ENCODE data around the gene PSMD7.

The PSMD7 gene

GRCh38 chr16:74291176-74291575 lies 5.4 kb upstream of the PSMD7 start:
- peaks cover 7 to 11% (median 8%) of the 10 kb centered on the region in 4 experiments for H3K4me1 ChIP-seq (ENCODE audit: control extremely low read depth in 1 of 4, control insufficient read depth in 4 of 4, insufficient read depth in 4 of 4, low read length in 3 of 4)

GRCh38 chr16:74291577-74292208 lies 4.9 kb upstream of the PSMD7 start:
- Histone ChIP-seq H3K36me3 (ENCODE audit: control insufficient read depth in 4 of 4, insufficient read depth in 4 of 4, low read length in 3 of 4) (no peaks in the 10 kb centered on the region), H3K4me1 (ENCODE audit: control extremely low read depth in 1 of 4, control insufficient read depth in 4 of 4, insufficient read depth in 4 of 4, low read length in 3 of 4) (peaks cover 7 to 12% (median 8%) of the 10 kb centered on the region in 4 experiments), H3K9me3 (ENCODE audit: control extremely low read depth in 1 of 5, control insufficient read depth in 4 of 5, insufficient read depth in 2 of 5, low read depth in 1 of 5, low read length in 4 of 5) (peaks cover 0 to 11% (median 3%) of the 10 kb centered on the region in 5 experiments), H3K27ac (ENCODE audit: insufficient read depth in 1 of 2, low read depth in 1 of 2, low read length in 2 of 2, poor library complexity in 1 of 2, severe bottlenecking in 2 of 2) (no peak overlapping the region), H3K27me3 (replicated peaks in 2 of 5; ENCODE audit: control insufficient read depth in 4 of 5, insufficient read depth in 5 of 5, low read length in 4 of 5) (no peaks in the 10 kb centered on the region), H3K4me3 (ENCODE audit: control insufficient read depth in 1 of 7, extremely low read depth in 1 of 7, insufficient read depth in 4 of 7, low read depth in 2 of 7, low read length in 6 of 7) (no peak overlapping the region)
- no peak for DNase-seq
- 100% methylated on average over 1 of the region's 1 CpG for WGBS (ENCODE audit: insufficient coverage)
- ChIA-PET CTCF (interaction anchor here (0.6 to 6.1 kb wide), 3 partner anchors 13 to 159 kb away, joined by 3 to 23 read pairs (median 3); no protein-coding TSS in a partner anchor), POLR2A (no interaction called here)

More at GRCh38 chr16:74291176-74291575, 5.4 kb upstream of the PSMD7 start:
- 94% methylated on average over 5 of the region's 5 CpGs for WGBS (ENCODE audit: insufficient coverage)
- Histone ChIP-seq H3K27ac (ENCODE audit: insufficient read depth in 1 of 2, low read depth in 1 of 2, low read length in 2 of 2, poor library complexity in 1 of 2, severe bottlenecking in 2 of 2) (no peak overlapping the region), H3K27me3 (replicated peaks in 2 of 5; ENCODE audit: control insufficient read depth in 4 of 5, insufficient read depth in 5 of 5, low read length in 4 of 5) (no peaks in the 10 kb centered on the region), H3K4me3 (ENCODE audit: control insufficient read depth in 1 of 7, extremely low read depth in 1 of 7, insufficient read depth in 4 of 7, low read depth in 2 of 7, low read length in 6 of 7) (no peak overlapping the region), H3K9me3 (ENCODE audit: control extremely low read depth in 1 of 5, control insufficient read depth in 4 of 5, insufficient read depth in 2 of 5, low read depth in 1 of 5, low read length in 4 of 5) (peaks cover 0 to 11% (median 3%) of the 10 kb centered on the region in 5 experiments), H3K36me3 (ENCODE audit: control insufficient read depth in 4 of 4, insufficient read depth in 4 of 4, low read length in 3 of 4) (no peaks in the 10 kb centered on the region)
- DNase-seq: no peak
- POLR2A ChIA-PET: no interaction called here
- CTCF ChIA-PET: interaction anchor here (1.1 to 6.1 kb wide), 3 partner anchors 9 to 16 kb away, joined by 3 to 23 read pairs (median 3); no protein-coding TSS in a partner anchor

- H3K9me3 ChIP-seq (ENCODE audit: control extremely low read depth in 1 of 5, control insufficient read depth in 4 of 5, insufficient read depth in 2 of 5, low read depth in 1 of 5, low read length in 4 of 5): peaks cover 0 to 11% (median 3%) of the 10 kb centered on the region in 5 experiments
- H3K27me3 ChIP-seq (replicated peaks in 2 of 5; ENCODE audit: control insufficient read depth in 4 of 5, insufficient read depth in 5 of 5, low read length in 4 of 5): no peaks in the 10 kb centered on the region
- no peak for DNase-seq
- H3K27ac ChIP-seq (ENCODE audit: insufficient read depth in 1 of 2, low read depth in 1 of 2, low read length in 2 of 2, poor library complexity in 1 of 2, severe bottlenecking in 2 of 2): peak overlapping the region; percentile 87 to 96
- peak overlapping the region; percentile 72 to 93 (median 89) for H3K4me3 ChIP-seq (ENCODE audit: control insufficient read depth in 1 of 7, extremely low read depth in 1 of 7, insufficient read depth in 4 of 7, low read depth in 2 of 7, low read length in 6 of 7)
- peaks cover 8 to 24% (median 15%) of the 10 kb centered on the region in 4 experiments for H3K36me3 ChIP-seq (ENCODE audit: control insufficient read depth in 4 of 4, insufficient read depth in 4 of 4, low read length in 3 of 4)
- POLR2A ChIA-PET: no interaction called here
- WGBS (ENCODE audit: insufficient coverage): 0% methylated on average over 7 of the region's 9 CpGs
- H3K4me1 ChIP-seq (ENCODE audit: control extremely low read depth in 1 of 4, control insufficient read depth in 4 of 4, insufficient read depth in 4 of 4, low read length in 3 of 4): peaks cover 7 to 29% (median 21%) of the 10 kb centered on the region in 4 experiments
- CTCF ChIA-PET: interaction anchor here (1.5 to 3.9 kb wide), 2 partner anchors 9 to 12 kb away, joined by 5 to 10 read pairs; no protein-coding TSS in a partner anchor
Observed at GRCh38 chr16:74296104-74296431, 546 bp upstream of the PSMD7 start.

- CTCF ChIA-PET: interaction anchor here (1.5 to 3.9 kb wide), 5 partner anchors 8 to 20 kb away, joined by 5 to 10 read pairs (median 7); no protein-coding TSS in a partner anchor
- POLR2A ChIA-PET: interaction anchor here (0.6 to 0.8 kb wide), 2 partner anchors 138 to 169 kb away, joined by 3 read pairs; no protein-coding TSS in a partner anchor
- peak; percentile 11 to 47 (median 33) for DNase-seq
- H3K4me1 ChIP-seq (ENCODE audit: control extremely low read depth in 1 of 4, control insufficient read depth in 4 of 4, insufficient read depth in 4 of 4, low read length in 3 of 4): peaks cover 7 to 29% (median 21%) of the 10 kb centered on the region in 4 experiments
- 0% methylated on average over 25 of the region's 27 CpGs for WGBS (ENCODE audit: insufficient coverage)
- peaks cover 0 to 2% (median 0%) of the 10 kb centered on the region in 5 experiments for H3K9me3 ChIP-seq (ENCODE audit: control extremely low read depth in 1 of 5, control insufficient read depth in 4 of 5, insufficient read depth in 2 of 5, low read depth in 1 of 5, low read length in 4 of 5)
- H3K4me3 ChIP-seq (ENCODE audit: control insufficient read depth in 1 of 7, extremely low read depth in 1 of 7, insufficient read depth in 4 of 7, low read depth in 2 of 7, low read length in 6 of 7): peak overlapping the region; percentile 72 to 93 (median 89)
- H3K27me3 ChIP-seq (replicated peaks in 2 of 5; ENCODE audit: control insufficient read depth in 4 of 5, insufficient read depth in 5 of 5, low read length in 4 of 5): no peaks in the 10 kb centered on the region
- peaks cover 13 to 35% (median 25%) of the 10 kb centered on the region in 4 experiments for H3K36me3 ChIP-seq (ENCODE audit: control insufficient read depth in 4 of 4, insufficient read depth in 4 of 4, low read length in 3 of 4)
- H3K27ac ChIP-seq (ENCODE audit: insufficient read depth in 1 of 2, low read depth in 1 of 2, low read length in 2 of 2, poor library complexity in 1 of 2, severe bottlenecking in 2 of 2): peak overlapping the region; percentile 87 to 96
Observed at GRCh38 chr16:74297145-74297665, 591 bp downstream of the PSMD7 start.

- peaks cover 18 to 44% (median 34%) of the 10 kb centered on the region in 4 experiments for H3K36me3 ChIP-seq (ENCODE audit: control insufficient read depth in 4 of 4, insufficient read depth in 4 of 4, low read length in 3 of 4)
- no peak for DNase-seq
- peak overlapping the region in 1 of 2 experiments; percentile 51 for H3K27ac ChIP-seq (ENCODE audit: insufficient read depth in 1 of 2, low read depth in 1 of 2, low read length in 2 of 2, poor library complexity in 1 of 2, severe bottlenecking in 2 of 2)
- peaks cover 7 to 29% (median 21%) of the 10 kb centered on the region in 4 experiments for H3K4me1 ChIP-seq (ENCODE audit: control extremely low read depth in 1 of 4, control insufficient read depth in 4 of 4, insufficient read depth in 4 of 4, low read length in 3 of 4)
- CTCF ChIA-PET: interaction anchor here (1.6 to 3.9 kb wide), 4 partner anchors 10 to 19 kb away, joined by 5 to 10 read pairs (median 8); no protein-coding TSS in a partner anchor
- WGBS (ENCODE audit: insufficient coverage): 90% methylated on average over 2 of the region's 2 CpGs
- no peaks in the 10 kb centered on the region for H3K27me3 ChIP-seq (replicated peaks in 2 of 5; ENCODE audit: control insufficient read depth in 4 of 5, insufficient read depth in 5 of 5, low read length in 4 of 5)
- H3K9me3 ChIP-seq (ENCODE audit: control extremely low read depth in 1 of 5, control insufficient read depth in 4 of 5, insufficient read depth in 2 of 5, low read depth in 1 of 5, low read length in 4 of 5): no peaks in the 10 kb centered on the region
- H3K4me3 ChIP-seq (ENCODE audit: control insufficient read depth in 1 of 7, extremely low read depth in 1 of 7, insufficient read depth in 4 of 7, low read depth in 2 of 7, low read length in 6 of 7): peak overlapping the region in 3 of 7 experiments; percentile 72 to 93 (median 89)
- POLR2A ChIA-PET: interaction anchor here (1.1 kb wide), 1 partner anchor 20 kb away, joined by 4 read pairs; no protein-coding TSS in a partner anchor
Observed at GRCh38 chr16:74298104-74298503, 1.5 kb downstream of the PSMD7 start.

- Histone ChIP-seq H3K4me3 (ENCODE audit: control insufficient read depth in 1 of 7, extremely low read depth in 1 of 7, insufficient read depth in 4 of 7, low read depth in 2 of 7, low read length in 6 of 7) (no peak overlapping the region), H3K27me3 (replicated peaks in 2 of 5; ENCODE audit: control insufficient read depth in 4 of 5, insufficient read depth in 5 of 5, low read length in 4 of 5) (no peaks in the 10 kb centered on the region), H3K9me3 (ENCODE audit: control extremely low read depth in 1 of 5, control insufficient read depth in 4 of 5, insufficient read depth in 2 of 5, low read depth in 1 of 5, low read length in 4 of 5) (no peaks in the 10 kb centered on the region), H3K27ac (ENCODE audit: insufficient read depth in 1 of 2, low read depth in 1 of 2, low read length in 2 of 2, poor library complexity in 1 of 2, severe bottlenecking in 2 of 2) (no peak overlapping the region), H3K4me1 (ENCODE audit: control extremely low read depth in 1 of 4, control insufficient read depth in 4 of 4, insufficient read depth in 4 of 4, low read length in 3 of 4) (peaks cover 0 to 28% (median 14%) of the 10 kb centered on the region in 4 experiments), H3K36me3 (ENCODE audit: control insufficient read depth in 4 of 4, insufficient read depth in 4 of 4, low read length in 3 of 4) (peaks cover 39 to 81% (median 63%) of the 10 kb centered on the region in 4 experiments)
- CTCF ChIA-PET: interaction anchor here (0.6 kb wide), 1 partner anchor 170 kb away, joined by 3 read pairs; no protein-coding TSS in a partner anchor
- WGBS (ENCODE audit: insufficient coverage): 100% methylated on average over 1 of the region's 5 CpGs
- POLR2A ChIA-PET: no interaction called here
- DNase-seq: no peak
Observed at GRCh38 chr16:74302341-74302740, 5.7 kb downstream of the PSMD7 start.
